NCI-H524 (cell line): ENCODE results near the gene GMPR.

ENCODE experiments used
- DNase-seq, 2 experiments: peaks; one replicate each; lab custom pipeline; 2025; lab: John Stamatoyannopoulos, UW

GMPR gene

DNA sequence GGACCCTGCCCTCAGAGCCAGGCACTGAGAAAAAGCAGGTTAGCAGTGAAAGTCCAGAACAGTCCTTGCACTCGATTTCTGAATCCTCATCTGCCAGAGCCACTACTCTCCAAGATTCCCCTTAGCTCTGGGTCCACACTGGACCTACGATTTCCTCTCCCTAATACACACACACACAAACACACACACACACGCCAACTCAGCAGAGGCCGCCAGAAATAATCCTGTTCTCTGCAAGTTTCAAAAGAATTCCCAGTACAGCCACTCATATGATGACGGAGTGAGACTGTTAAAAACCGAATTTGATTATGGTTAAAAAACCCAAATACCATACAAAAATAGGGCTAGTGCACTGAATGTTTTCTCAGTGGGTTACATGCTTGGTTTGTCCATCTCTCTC is 90.8 kb downstream of the GMPR start:
- no peak for DNase-seq

DNA sequence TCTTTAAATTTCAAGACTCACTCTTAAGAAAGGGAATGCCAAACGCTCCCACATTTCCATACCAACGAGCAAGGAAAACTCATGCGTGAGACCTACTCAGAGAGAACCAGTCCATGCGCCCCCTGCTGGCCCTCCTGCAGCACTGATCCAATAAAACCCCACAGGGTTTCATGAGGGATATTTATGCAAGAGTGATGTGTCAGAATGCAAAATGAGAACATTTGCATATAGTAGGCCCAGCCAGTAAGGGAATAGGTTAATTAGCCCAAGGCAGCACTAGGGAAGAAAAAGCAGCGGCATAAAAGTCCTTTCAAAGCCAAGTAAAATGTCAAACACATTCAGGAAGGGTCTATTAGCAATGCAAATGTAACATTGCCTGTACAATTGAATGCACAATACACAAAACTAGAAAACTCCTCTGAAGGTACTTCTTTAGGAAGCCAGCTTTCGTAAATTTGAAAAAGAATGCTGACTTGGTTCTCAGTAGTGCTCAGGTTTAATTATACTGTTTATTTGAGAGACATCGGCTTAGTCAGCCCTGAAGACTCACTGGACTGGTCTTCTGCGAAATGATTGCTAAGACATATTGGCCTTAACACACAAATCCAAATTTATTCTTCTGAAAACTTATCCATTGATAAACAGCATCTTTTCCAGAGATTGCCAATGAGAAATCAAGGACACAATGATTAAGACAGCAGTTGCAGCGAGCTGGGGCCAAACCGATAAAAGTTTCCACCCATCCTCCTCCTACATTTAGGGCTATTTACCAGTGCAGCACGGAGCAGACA is 93.2 kb downstream of the GMPR start:
- DNase-seq: peak in 1 of 2 experiments; percentile 71

DNA sequence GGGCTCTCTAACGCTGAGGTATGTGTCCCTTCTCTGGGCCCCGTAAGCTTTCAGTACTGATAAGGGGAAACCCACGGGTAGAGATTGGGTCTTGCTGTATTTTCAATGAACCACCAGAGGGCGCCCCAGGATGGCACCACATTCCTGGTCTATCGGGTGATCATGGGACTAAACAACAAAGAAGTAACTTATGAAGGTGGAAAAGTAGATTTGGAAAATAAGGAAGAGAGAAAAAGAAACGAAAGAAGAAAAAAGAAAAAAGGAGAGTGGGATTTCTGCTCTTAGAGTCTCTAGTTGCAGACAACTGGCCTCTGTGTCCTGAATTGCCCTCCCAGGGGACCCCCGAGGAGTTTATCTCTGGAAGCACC is 93.8 kb downstream of the GMPR start:
- DNase-seq: peak; percentile 72 to 79

DNA sequence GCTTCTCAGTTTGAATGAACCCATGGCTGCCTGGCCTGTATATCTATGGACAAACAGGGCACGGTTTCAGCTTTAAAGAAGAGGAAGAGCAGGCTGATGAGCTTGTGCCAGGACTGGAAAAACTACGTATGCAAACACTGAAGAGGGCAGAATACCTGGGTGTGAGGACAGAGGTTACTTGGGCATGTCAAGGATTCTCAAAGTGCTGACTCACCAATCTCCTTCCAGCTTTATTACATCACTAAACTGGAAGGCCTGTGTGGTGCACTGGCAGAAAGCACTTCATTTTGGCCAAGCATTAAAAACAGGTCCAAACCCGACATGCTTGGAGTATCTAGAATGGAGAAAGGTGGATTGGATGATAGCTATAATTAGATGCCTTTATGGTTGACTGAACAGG is 95.2 kb downstream of the GMPR start:
- DNase-seq: no peak

DNA sequence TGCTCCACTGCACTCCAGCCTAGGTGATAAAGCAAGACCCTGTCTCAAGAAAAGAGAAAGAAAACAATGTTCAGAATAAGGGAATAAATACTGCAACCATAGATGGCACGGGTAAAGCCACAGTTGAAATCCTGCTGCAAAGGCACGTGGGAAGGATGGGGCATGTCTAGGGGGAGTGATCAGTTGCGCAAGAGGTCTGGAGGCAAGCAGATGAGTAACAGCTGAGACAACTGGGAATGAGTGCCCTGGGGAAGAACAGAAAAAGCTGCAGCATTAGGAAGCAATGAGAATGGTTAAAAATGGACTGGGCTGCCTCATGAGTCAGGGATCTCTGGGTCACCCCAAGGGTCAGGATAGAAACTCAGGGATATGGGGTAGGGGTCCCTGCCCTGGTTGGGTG is 96.3 kb downstream of the GMPR start:
- DNase-seq: no peak

DNA sequence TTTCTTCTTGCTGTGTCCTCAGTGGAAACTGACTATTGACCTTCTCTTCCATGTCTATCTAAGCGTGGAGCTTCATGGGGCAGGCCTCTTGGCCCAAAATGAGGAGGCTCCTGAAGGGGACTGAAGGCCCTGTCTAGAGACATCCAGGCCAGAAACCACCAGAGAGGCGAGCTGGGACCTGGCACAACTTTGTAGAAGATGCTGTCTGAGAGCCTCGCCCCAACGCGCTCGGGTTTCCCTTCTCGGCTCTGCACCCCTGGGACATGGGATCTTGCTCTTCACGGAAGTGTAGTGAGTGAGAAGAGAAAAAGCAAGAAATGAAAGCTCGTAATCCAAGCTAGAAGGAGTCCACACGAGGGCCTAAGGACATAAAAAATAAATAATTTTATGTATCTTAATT is 96.8 kb downstream of the GMPR start:
- no peak for DNase-seq

DNA sequence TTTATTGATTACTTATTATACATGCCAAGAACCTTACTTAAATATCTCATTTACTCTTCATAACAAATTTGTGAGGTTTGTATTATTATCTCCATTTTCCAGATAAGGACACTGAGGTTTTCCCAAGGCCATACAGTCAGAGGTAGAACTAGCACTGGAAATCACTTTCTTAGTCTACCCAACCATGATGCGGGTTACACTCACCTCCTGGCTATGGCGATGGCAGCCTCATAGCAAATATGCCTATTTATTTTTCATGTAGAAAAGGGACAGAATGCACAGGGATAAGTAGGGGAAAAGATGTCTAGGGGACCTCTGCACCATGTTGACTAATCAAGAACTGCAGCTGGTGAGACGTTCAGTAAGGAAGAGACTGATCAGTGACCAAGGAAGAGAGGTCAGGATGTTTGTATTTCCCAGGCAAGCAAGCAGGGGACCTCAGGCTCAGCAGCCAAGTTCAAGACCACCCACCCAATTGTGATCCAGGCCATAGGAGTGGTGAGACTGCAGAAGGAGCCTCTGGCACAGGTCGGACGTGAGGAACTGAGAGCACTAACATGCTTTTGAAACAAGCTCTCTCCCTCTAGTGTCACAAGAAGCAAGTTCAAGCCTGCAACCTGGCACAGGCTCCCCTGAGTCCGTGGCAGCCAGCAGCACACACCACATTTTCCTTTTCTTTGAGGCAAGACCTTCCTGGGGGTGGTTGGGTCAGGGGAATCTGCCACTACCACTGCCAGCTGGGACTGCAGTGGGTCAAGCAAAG is 97.8 kb downstream of the GMPR start:
- no peak for DNase-seq

DNA sequence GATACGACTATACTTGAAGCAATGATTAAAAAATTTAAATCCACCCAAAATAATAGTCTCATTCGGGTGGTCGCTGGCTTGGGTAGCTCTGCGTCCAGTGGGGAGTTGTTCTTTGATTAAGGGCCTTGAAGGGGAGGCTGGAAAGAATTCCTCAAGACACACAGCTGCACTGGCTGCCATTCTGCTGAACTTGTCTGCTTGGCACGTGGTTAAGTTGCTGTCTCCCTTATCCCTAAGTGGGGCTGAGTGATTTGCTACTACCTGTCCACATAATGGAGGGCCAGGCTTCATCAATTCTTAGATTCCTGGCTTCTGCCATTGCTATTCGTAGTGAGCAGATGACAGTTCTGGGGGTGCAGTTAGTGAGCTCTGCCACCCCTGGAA is 98.5 kb downstream of the GMPR start:
- DNase-seq: no peak

DNA sequence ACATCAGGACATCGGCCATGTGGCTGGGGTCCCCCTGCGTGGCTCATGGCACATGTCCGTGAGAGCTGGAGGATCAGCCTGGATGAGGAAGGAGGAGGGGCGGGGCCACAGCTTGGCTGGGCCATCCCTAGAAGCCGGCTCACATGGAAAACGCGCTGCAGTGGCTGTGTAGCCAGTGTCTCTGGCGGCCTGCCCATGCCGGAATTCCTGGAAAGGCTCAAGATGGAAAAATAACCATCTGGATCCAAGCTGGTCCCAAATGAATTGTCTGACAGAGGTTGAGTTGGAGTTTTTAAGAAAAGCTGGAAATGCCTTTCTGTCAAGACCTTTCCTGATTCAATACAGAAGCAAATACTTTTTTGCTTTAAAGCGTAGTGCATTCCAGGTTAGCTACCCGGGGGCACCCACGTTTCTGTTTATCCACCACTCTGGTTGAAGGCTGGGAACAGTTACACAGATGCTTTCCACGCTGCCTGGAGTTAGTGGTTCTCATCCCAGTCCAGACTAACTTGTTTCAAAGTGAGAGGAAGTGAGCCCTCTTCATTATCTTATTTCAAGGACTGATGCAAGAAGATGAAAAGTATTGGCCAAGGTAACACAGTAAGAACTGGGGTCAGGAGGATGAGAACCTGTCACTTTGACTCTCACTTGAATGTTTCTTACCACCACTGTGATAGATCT is 99.0 kb downstream of the GMPR start:
- DNase-seq: peak; percentile 3 to 61

DNA sequence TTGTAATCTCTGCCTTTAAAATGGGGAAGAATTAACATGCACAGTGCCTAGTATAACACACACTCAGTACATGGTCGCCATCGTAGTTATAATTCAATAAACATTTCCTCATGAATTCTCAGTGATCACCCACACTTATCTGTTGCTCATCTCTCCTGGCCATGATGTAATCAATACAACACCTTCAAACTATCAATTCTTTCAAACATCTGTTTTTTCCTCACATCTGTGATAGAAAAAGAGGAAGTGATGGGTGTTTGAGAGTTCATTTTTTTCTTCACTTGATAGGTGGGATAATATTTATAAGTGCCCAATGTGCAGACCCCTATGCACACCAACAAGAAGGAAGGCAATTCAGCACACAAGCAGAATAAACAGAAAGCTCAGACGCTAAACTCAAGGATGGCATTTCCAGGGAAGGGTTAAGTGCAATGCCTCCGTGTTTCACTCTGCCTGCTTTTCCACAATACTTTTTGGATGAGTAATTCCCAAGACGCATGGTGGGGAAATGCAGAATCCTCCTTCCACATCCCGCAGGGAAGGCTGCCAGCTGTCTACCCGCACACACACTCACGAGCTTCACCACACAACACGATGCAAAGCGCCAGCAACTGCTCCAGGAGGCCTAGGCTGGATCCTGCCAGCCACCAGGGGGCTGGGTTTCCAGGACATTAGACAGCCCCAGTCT is 100.3 kb downstream of the GMPR start:
- DNase-seq: peak; percentile 12 to 64

DNA sequence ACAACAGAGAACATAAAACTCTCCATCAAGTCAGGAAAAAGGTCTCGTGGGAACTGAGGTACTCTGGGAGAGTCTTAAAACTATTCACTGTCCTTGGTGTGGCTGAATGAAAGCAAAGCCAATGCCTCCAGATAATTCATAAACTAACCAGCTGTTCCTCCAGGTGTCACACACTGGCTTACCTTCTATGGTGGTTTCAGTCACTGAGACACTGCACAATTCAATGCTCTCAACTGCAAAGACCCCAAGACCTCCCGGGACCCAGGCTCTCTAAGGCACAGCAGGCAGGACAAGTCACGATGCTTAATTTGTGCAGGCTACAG is 100.8 kb downstream of the GMPR start:
- no peak for DNase-seq

DNA sequence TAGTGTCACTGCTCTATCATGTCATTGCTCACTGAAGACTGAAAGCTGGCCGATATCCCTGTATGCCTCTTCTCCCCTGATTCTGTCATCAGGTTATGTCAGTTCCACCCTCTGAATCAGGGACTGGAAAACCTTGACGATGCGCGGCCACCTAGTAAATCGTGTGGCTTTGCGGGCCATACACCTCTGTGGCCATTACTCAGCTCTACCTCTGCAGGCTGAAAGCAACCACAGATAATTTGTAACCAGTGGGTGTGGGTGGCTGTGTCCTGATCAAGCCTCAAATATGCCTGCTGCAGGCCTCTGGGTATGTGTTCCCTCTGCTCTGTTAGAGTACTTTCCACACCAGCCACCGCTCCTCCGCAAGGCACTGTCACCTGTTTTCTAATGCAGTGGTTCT is 105.2 kb downstream of the GMPR start:
- no peak for DNase-seq

DNA sequence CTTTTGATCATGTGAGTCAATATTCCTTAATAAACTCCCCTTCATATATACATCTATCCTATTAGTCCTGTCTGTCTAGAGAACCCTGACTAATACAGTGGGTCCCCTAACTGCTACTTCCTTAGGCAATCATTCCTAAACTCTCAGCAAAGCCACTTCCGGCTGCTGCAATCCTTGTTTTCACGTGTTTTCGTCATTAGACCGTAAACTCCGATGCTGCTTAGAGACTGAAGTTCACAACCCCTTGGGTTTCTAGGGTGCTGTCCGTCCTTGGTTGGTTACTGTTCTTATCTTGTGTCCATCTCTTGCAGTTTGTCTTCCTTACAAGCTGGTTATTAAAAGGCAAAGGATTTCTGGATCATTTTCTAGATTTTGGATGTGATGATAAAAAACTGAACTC is 106.4 kb downstream of the GMPR start:
- DNase-seq: no peak
